Choroid plexus epithelial cell (primary cell): ENCODE measurements around the gene PPARG.
A peak's percentile ranks its signal among the peaks of the same experiment; 100 is the strongest.

ENCODE experiments used
- DNase-seq: peaks from one replicate; pipeline ENCODE4 v3.0.0-alpha.2; 2010; ENCODE audit warnings: low read depth
- H3K4me3 ChIP-seq: 2 replicates; pipeline ENCODE4 v1.5.1; 2011; ENCODE audit warnings: low read depth, mild to moderate bottlenecking, control low read depth, low read length, moderate library complexity
- CTCF ChIP-seq: conservative IDR thresholded peaks from 2 replicates; pipeline ENCODE4 v1.5.1; 2011; ENCODE audit warnings: low read depth, mild to moderate bottlenecking, control low read depth, inconsistent platforms, low read length, moderate library complexity

Gene PPARG

GRCh38 chr3:12371525-12372140, 82.8 kb downstream of the PPARG start:
- no peak for TF ChIP-seq CTCF
- H3K4me3 ChIP-seq = no peak overlapping the region
- peak; percentile 57 for DNase-seq

- DNase-seq = peak; percentile 44
- no peak for TF ChIP-seq CTCF
- H3K4me3 ChIP-seq = no peak overlapping the region
Measured at GRCh38 chr3:12372741-12373280, 83.9 kb downstream of the PPARG start.

- no peak for TF ChIP-seq CTCF
- DNase-seq = no peak
- H3K4me3 ChIP-seq = no peak overlapping the region
Measured at GRCh38 chr3:12375572-12375971, 86.7 kb downstream of the PPARG start.

GRCh38 chr3:12379640-12380429, 91.0 kb downstream of the PPARG start:
- TF ChIP-seq CTCF = no peak
- H3K4me3 ChIP-seq = no peak overlapping the region
- DNase-seq = no peak

GRCh38 chr3:12380461-12380860, 91.6 kb downstream of the PPARG start:
- H3K4me3 ChIP-seq = no peak overlapping the region
- no peak for DNase-seq
- no peak for TF ChIP-seq CTCF

- no peak for TF ChIP-seq CTCF
- no peak for DNase-seq
- no peak overlapping the region for H3K4me3 ChIP-seq
Measured at GRCh38 chr3:12381199-12381598, 92.3 kb downstream of the PPARG start.

- no peak overlapping the region for H3K4me3 ChIP-seq
- DNase-seq = no peak
- no peak for TF ChIP-seq CTCF
Measured at GRCh38 chr3:12383218-12383617, 94.3 kb downstream of the PPARG start.
